Stimulated activated CD4-positive, alpha-beta T cell treated with anti-CD3 and anti-CD28 coated beads, Interleukin-1b, Interleukin-23, amount 100 ng/mL, for 4 hours (primary cell): ENCODE data around the gene USP9X.
"Not testable (repeated sequence)": the region's sequence is repeated elsewhere in the genome, so short reads cannot be mapped to it uniquely, and the experiment has no call there.

ENCODE experiments used
- DNase-seq, 2 donors: peaks; one replicate each; pipeline ENCODE4 v3.0.0-alpha.2; 2020; ENCODE audit warnings: low read depth in 2 of 2

The USP9X gene

GRCh38 chrX:41084893-41085511 lies at the start of gene USP9X:
Gene USP9X, plus strand, starts transcription at chrX:41085445. Its CDS starts 38,184 bp downstream, at chrX:41123629.
- peak; percentile 77 to 87 for DNase-seq

GRCh38 chrX:41035582-41035981 lies 49.7 kb upstream of the USP9X start:
- no peak for DNase-seq

- no peak for DNase-seq
Measured at GRCh38 chrX:41036668-41037326, 48.4 kb upstream of the USP9X start.

GRCh38 chrX:41043196-41043595 lies 42.0 kb upstream of the USP9X start:
- DNase-seq, result no peak

- no peak for DNase-seq
Measured at GRCh38 chrX:41043674-41044345, 41.4 kb upstream of the USP9X start.

- DNase-seq, result no peak
Measured at GRCh38 chrX:41045960-41046567, 39.2 kb upstream of the USP9X start.

- no peak for DNase-seq
Measured at GRCh38 chrX:41047878-41048534, 37.2 kb upstream of the USP9X start.

- DNase-seq, result no peak
Measured at GRCh38 chrX:41050359-41050758, 34.9 kb upstream of the USP9X start.

- no peak for DNase-seq
Measured at GRCh38 chrX:41051288-41051687, 34.0 kb upstream of the USP9X start.

- no peak for DNase-seq
Measured at GRCh38 chrX:41055740-41056139, 29.5 kb upstream of the USP9X start.

- not testable (repeated sequence) for DNase-seq
Measured at GRCh38 chrX:41063276-41063675, 22.0 kb upstream of the USP9X start.

GRCh38 chrX:41064018-41064417 lies 21.2 kb upstream of the USP9X start:
- DNase-seq, result no peak

- no peak for DNase-seq
Measured at GRCh38 chrX:41066391-41066790, 18.9 kb upstream of the USP9X start.

- DNase-seq, result no peak
Measured at GRCh38 chrX:41066969-41067368, 18.3 kb upstream of the USP9X start.

- no peak for DNase-seq
Measured at GRCh38 chrX:41067721-41068120, 17.5 kb upstream of the USP9X start.

- no peak for DNase-seq
Measured at GRCh38 chrX:41076742-41077141, 8.5 kb upstream of the USP9X start.

- DNase-seq, result no peak
Measured at GRCh38 chrX:41081821-41082220, 3.4 kb upstream of the USP9X start.

GRCh38 chrX:41082783-41083182 lies 2.5 kb upstream of the USP9X start:
- no peak for DNase-seq

- peak; percentile 91 to 100 for DNase-seq
Measured at GRCh38 chrX:41084044-41084892, 977 bp upstream of the USP9X start.

GRCh38 chrX:41085512-41085877 lies 250 bp downstream of the USP9X start:
- DNase-seq, result peak; percentile 39 to 55
